Adrenal gland (tissue), 12 donors: ENCODE data around the gene HYAL3. TPM values are rescaled to one million over a fixed set of nuclear protein-coding genes. Genes with fewer than 3 reads are reported as not detected.

Source experiments
- DNase-seq, 7 donors: peaks; one replicate each; pipeline ENCODE4 v3.0.0-alpha.2; 2019 to 2020
- H3K27ac ChIP-seq, 5 donors: fragments of 200-600 bp; sonication (generic) in 4 of 5; 1 replicate in 3 of 5; 2 replicates in 2 of 5; pipeline versions ENCODE4 v1.5.1 to v1.8.0; 2016 to 2020; ENCODE audit warnings: mild to moderate bottlenecking in 1 of 5
- H3K27me3 ChIP-seq: fragments of 200-600 bp; 2 replicates; pipeline ENCODE4 v1.8.0; 2021
- H3K36me3 ChIP-seq, 2 donors: fragments of 200-600 bp; replicated peaks in 1 of 2; 1 replicate in 1 of 2; 2 replicates in 1 of 2; pipeline versions ENCODE4 v1.5.1 to v1.8.0; 2018 to 2022
- H3K4me1 ChIP-seq, 2 donors: fragments of 200-600 bp; replicated peaks in 1 of 2; 1 replicate in 1 of 2; 2 replicates in 1 of 2; pipeline versions ENCODE4 v1.5.1 to v1.8.0; 2018 to 2021
- H3K4me3 ChIP-seq, 4 donors: fragments of 200-600 bp; sonication (generic) in 3 of 4; one replicate each; pipeline ENCODE4 v1.5.1; 2016 to 2018
- H3K9me3 ChIP-seq, 3 donors: fragments of 200-600 bp; sonication (generic) in 1 of 3; replicated peaks in 1 of 3; 1 replicate in 2 of 3; 2 replicates in 1 of 3; pipeline versions ENCODE4 v1.5.1 to v1.8.0; 2016 to 2021
- POLR2A ChIP-seq, 2 donors: fragments of 450-650 bp; IDR thresholded peaks; one replicate each; pipeline ENCODE4 v1.6.1; 2017; ENCODE audit warnings: antibody characterized with exemption in 2 of 2, mild to moderate bottlenecking in 2 of 2, moderate library complexity in 1 of 2
- WGBS, 4 donors: extraction: QIAGEN DNeasy Blood & Tissue Kit in 2 of 4; methylation state at CpG; one replicate each; pipeline versions ENCODE4 v1.1.5 to v1.1.7; 2013 to 2017; 5-methylcytosine and 5-hydroxymethylcytosine counted together
- intact Hi-C, 2 donors: fragments of 100-400 bp; cut with DNase I; formaldehyde crosslinking; loops; one replicate each; pipeline versions ENCODE4 v1.14.1 to v1.15.0; 2022 to 2023
- polyA plus RNA-seq, 3 donors: library from polyadenylated mRNA; stranded (reverse); fragments of 200-250 nt in 2 of 3; fragments of 350-450 nt in 1 of 3; fragmentation: Illumina TruSeq in 1 of 3; extraction: RNeasy Lipid Tissue Mini Kit (QIAGEN cat#74804) in 1 of 3; gene quantifications; one replicate each; pipeline ENCODE4 v1.2.3, GENCODE V29; 2013 to 2014
- total RNA-seq, 9 donors: library from RNA; depleted of rRNA in 4 of 9; stranded (reverse); fragments of >200 nt in 4 of 9; fragments of 120-200 nt in 1 of 9; fragmentation: NEBNext Ultra II Directional in 1 of 9; extraction: Animal tissue kit (Norgen Biotek cat#: 25700) in 1 of 9; gene quantifications; one replicate each; pipeline versions ENCODE4 v1.1.0 to v1.2.4, GENCODE V29; 2013 to 2023
- TF ChIP-seq, protein P1 (sequence below), 6 experiments: fragments of 450-650 bp in 4 of 6; fragments of 200-600 bp in 2 of 6; sonication (generic) in 1 of 6; IDR thresholded peaks; 1 replicate in 5 of 6; 2 replicates in 1 of 6; pipeline versions ENCODE4 v1.5.1 to v1.8.0; 2016 to 2021; ENCODE audit warnings: antibody characterized with exemption in 6 of 6, mild to moderate bottlenecking in 2 of 6, moderate library complexity in 1 of 6
- donor health status: healthy with polysubstance abuse.
- donor health status: Bipolar disorder and iron deficiency.
- donor health status: DM: yes; HTN: yes; CAD: no.
- donor health status: DM: no; HTN: no; CAD: no.
- donor health status: DM: no; HTN: no; CAD: no.
- donor health status: DM: yes; HTN: yes; CAD: no.

HYAL3 gene
- total and polyA plus RNA-seq, 12 donors = 1.7 to 6.8 (median 3.4) TPM

DNA sequence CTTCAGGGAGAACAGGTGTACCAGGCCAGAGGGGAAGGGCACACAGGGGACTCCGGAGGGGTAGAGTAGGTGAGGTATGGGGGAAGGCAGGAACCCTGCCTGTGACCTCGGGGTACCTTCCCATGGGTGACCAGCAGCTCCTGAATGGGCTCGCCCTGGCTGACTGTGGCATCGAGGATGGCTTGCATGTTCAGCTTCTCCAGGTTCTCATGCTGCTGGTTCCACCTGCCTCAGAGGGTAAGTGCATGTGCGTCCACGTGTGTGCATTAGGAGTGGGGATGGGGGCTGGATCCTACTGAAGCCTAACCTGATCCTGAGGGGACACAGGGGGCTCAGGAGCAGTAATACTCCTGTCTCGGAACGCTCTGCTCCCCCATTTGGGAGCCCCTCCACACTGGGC lies 45.8 kb upstream of the HYAL3 start:
- no peak overlapping the region for H3K27ac ChIP-seq
- no peaks in the 10 kb centered on the region for H3K27me3 ChIP-seq
- peak overlapping the region in 1 of 4 donors; percentile 30 for H3K4me3 ChIP-seq
- WGBS, 4 donors = 70 to 82% (median 79%) methylated on average over 5 to 8 of the region's 8 CpGs
- peaks cover 12 to 18% of the 10 kb centered on the region in 2 donors for H3K4me1 ChIP-seq
- H3K9me3 ChIP-seq = no peaks in the 10 kb centered on the region
- intact Hi-C loops = loop anchor here in 1 of 2 donors (5.0 kb wide), 1 partner anchor 197 kb away; no protein-coding TSS in a partner anchor
- H3K36me3 ChIP-seq = peaks cover 0 to 16% of the 10 kb centered on the region in 2 donors
- DNase-seq = no peak
- no peak for TF ChIP-seq POLR2A (IDR thresholded peaks at IDR 0.05)
- TF ChIP-seq, protein P1, sequence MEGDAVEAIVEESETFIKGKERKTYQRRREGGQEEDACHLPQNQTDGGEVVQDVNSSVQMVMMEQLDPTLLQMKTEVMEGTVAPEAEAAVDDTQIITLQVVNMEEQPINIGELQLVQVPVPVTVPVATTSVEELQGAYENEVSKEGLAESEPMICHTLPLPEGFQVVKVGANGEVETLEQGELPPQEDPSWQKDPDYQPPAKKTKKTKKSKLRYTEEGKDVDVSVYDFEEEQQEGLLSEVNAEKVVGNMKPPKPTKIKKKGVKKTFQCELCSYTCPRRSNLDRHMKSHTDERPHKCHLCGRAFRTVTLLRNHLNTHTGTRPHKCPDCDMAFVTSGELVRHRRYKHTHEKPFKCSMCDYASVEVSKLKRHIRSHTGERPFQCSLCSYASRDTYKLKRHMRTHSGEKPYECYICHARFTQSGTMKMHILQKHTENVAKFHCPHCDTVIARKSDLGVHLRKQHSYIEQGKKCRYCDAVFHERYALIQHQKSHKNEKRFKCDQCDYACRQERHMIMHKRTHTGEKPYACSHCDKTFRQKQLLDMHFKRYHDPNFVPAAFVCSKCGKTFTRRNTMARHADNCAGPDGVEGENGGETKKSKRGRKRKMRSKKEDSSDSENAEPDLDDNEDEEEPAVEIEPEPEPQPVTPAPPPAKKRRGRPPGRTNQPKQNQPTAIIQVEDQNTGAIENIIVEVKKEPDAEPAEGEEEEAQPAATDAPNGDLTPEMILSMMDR (IDR thresholded peaks at IDR 0.05) = no peak

DNA sequence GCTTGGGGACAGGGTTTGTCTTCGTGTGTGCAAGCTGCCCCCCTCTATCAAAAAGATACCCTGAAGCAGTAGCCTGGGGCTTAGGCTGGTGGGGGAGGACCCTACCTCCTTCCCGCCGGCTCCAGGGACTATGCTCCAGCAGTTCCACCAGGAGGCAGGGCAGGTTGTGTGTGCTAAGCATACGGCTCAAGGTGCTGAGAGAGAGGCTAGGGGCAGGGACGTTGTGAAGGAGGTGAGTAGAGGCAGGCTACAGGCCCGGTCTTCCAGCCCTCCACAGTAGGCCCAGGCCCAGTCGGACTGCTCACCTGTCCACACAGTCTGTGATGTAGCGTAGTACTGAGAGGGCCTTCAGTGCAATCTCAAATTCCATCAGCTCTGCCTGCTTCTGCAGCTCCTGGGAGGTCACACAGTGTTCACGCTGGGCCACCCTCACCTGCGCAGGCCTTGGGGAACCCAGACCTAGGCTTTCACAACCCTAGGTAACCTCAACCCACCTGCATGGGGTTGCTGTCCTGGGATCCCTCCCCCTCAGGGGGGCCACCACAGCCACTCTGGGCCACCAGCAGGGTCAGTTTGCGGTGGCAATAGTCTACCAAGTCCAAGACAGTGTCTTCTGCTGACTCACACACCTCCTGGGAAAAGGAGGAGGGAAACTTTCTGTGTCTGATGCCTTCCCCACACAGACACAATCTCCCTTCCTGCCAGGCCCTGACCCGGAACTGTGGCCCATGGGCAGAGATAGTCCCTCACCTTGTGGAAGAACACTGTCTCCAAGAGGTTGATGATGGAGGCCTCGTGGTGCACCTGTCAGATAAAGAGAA lies 43.8 kb upstream of the HYAL3 start:
- Histone ChIP-seq H3K36me3 (peaks cover 0 to 7% of the 10 kb centered on the region in 2 donors), H3K9me3 (no peaks in the 10 kb centered on the region), H3K4me1 (peaks cover 10 to 17% of the 10 kb centered on the region in 2 donors), H3K27ac (no peak overlapping the region), H3K4me3 (no peak overlapping the region), H3K27me3 (no peaks in the 10 kb centered on the region)
- intact Hi-C loops = no loop called here
- no peak for DNase-seq
- 78 to 91% (median 85%) methylated on average over 8 to 13 of the region's 13 CpGs for WGBS, 4 donors
- TF ChIP-seq, protein P1 (IDR thresholded peaks at IDR 0.05) = no peak
- TF ChIP-seq POLR2A (IDR thresholded peaks at IDR 0.05) = no peak

DNA sequence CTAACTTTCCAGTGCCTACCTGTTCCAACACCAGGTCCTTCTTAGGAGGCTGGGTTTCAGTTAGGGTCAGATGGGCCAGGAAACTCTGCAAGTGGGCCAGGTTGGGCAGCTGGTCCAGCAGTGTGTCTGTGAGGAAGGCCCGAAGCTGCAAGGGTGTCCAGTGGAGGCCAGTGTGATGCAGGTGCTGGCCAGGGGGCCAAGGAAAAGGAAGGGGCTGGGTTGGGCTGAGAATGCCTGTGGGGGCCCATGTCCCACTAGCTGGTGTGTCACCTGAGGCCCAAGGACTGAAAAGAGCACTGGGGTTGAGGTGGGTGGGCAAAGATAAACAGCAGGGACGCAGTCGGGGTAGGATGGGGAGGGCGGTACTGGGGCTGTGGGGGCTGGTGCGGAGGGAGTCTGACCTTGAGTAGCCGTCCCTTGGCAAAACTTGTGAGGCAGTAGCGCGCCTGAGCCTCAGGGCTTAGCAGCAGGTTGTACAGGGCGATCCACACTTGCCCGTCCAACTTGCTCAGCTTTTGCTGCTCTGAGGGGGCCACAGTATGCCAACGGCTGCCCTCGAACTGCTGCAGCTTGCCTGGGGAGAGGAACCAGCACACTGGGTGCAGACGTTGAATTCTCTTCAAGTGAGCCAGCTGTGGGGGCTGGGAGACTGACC lies 42.9 kb upstream of the HYAL3 start:
- Histone ChIP-seq H3K4me1 (peaks cover 14 to 22% of the 10 kb centered on the region in 2 donors), H3K9me3 (no peaks in the 10 kb centered on the region), H3K4me3 (no peak overlapping the region), H3K36me3 (no peaks in the 10 kb centered on the region), H3K27me3 (no peaks in the 10 kb centered on the region), H3K27ac (no peak overlapping the region)
- intact Hi-C loops = no loop called here
- DNase-seq = no peak
- WGBS, 4 donors = 77 to 90% (median 83%) methylated on average over 12 to 13 of the region's 13 CpGs
- TF ChIP-seq POLR2A (IDR thresholded peaks at IDR 0.05) = no peak
- TF ChIP-seq, protein P1 (IDR thresholded peaks at IDR 0.05) = no peak

DNA sequence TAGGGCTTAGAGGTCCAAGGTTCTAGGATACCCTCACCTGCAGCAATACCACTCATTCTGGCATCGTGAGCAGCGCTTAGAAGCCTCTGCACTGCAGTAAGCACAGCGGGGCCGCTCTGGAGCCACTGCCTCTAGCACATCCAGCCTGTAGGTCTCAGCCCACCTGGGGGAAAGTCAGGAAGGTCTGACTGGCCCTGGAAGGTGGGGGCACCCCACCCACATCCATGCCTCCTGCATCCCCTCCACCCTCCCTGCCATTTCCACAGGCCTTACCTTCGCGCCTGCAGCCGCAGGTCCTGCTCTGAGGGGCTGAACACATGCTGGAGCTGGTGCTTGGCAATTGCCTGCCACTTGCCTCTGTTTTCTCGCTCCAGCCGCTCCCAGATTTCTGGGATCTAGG lies 42.3 kb upstream of the HYAL3 start:
- intact Hi-C loops = no loop called here
- H3K36me3 ChIP-seq = no peaks in the 10 kb centered on the region
- no peaks in the 10 kb centered on the region for H3K9me3 ChIP-seq
- peak overlapping the region in 1 of 4 donors; percentile 64 for H3K4me3 ChIP-seq
- H3K4me1 ChIP-seq = peaks cover 16 to 25% of the 10 kb centered on the region in 2 donors
- TF ChIP-seq, protein P1 (IDR thresholded peaks at IDR 0.05) = no peak
- TF ChIP-seq POLR2A (IDR thresholded peaks at IDR 0.05) = no peak
- no peaks in the 10 kb centered on the region for H3K27me3 ChIP-seq
- no peak for DNase-seq
- peak overlapping the region in 1 of 5 donors; percentile 92 for H3K27ac ChIP-seq
- 83 to 98% (median 92%) methylated on average over 8 to 9 of the region's 9 CpGs for WGBS, 4 donors
